Neuron (in vitro differentiated cells): ENCODE results near the gene ZNF385A.

Experiments
- H2AFZ ChIP-seq: one replicate; pipeline ENCODE4 v1.6.1; 2013; ENCODE audit warnings: low read depth, mild to moderate bottlenecking, inconsistent platforms, low read length, moderate library complexity
- H3K27me3 ChIP-seq: one replicate; pipeline ENCODE4 v1.6.1; 2013; ENCODE audit warnings: low read length; ENCODE audit not compliant: insufficient read depth
- H3K36me3 ChIP-seq: one replicate; pipeline ENCODE4 v1.6.1; 2013; ENCODE audit warnings: low read length; ENCODE audit not compliant: insufficient read depth
- H3K4me1 ChIP-seq: one replicate; pipeline ENCODE4 v1.6.1; 2013; ENCODE audit warnings: low read length; ENCODE audit not compliant: insufficient read depth
- H3K4me3 ChIP-seq: 2 replicates; pipeline ENCODE4 v1.5.1; 2013; ENCODE audit warnings: mild to moderate bottlenecking, low read length, moderate library complexity
- H3K9me3 ChIP-seq: one replicate; pipeline ENCODE4 v1.6.1; 2013; ENCODE audit warnings: low read length

The ZNF385A gene

DNA sequence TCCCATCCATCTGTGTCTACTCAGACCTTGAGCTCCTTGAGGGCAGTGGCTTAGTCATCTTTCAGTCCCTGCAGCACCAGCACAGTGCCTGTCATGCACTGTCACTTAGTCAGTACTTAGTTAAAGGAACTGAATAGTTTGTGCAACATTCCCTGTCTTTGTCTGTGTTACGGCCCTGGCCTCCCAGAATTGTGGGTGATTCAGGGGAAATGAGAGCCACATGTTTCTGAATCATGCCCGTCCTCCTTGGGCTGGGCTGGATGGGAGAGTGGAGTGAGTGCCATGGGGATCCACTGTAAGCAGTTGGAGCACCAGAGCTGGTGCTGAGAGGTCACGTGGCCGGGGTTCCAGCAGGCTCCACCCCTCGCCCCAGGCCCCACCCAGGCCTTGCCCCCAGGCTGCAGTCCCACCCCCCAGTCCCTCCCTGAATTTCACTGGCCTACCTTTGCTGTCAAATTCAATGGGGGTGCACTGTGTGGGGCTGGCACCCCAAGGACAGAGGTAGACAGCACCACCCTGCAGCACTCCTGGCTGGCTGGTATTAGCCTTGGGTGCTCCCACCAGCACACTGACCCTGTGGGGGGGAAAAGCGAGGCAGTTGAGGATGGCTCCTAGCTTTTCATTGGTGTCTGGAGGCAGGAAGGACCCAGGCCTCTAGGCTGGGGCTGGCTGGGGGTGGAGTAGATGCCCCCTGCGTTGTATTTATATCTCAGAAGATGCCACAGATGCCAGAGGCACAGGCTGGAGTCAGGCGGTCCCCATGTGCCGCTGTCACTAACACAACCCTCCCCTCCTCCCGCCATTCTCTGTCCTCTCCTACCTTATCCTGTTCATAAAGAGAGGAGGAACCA, 27.1 kb upstream of the ZNF385A start:
- Histone ChIP-seq H3K36me3 (no peaks in the 10 kb centered on the region), H3K27me3 (no peaks in the 10 kb centered on the region), H3K4me1 (no peaks in the 10 kb centered on the region), H3K4me3 (no peak overlapping the region), H3K9me3 (no peaks in the 10 kb centered on the region), H2AFZ (no peak overlapping the region)

DNA sequence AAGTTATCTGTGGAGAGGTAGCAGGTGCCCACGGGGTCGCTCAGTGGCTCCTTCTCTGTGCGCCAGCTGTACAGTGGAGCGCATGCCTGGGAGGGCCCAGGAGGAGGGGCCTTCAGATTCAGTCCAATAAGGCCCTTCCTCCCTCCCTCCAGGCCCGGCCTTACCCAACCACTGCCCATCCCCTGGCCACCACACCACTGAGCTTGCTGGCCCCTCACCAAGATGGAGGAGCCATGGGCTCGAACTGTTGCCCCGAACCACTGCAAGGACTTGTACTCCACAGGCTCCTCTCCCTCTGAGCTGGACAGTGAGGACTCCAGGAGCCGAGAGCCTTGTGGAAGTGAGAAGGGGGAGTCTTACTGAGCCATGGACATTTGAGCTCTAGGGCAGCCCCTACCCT, 24.7 kb upstream of the ZNF385A start:
- no peaks in the 10 kb centered on the region for H3K9me3 ChIP-seq
- H2AFZ ChIP-seq, result no peak overlapping the region
- no peaks in the 10 kb centered on the region for H3K4me1 ChIP-seq
- no peak overlapping the region for H3K4me3 ChIP-seq
- H3K27me3 ChIP-seq, result no peaks in the 10 kb centered on the region
- H3K36me3 ChIP-seq, result no peaks in the 10 kb centered on the region

DNA sequence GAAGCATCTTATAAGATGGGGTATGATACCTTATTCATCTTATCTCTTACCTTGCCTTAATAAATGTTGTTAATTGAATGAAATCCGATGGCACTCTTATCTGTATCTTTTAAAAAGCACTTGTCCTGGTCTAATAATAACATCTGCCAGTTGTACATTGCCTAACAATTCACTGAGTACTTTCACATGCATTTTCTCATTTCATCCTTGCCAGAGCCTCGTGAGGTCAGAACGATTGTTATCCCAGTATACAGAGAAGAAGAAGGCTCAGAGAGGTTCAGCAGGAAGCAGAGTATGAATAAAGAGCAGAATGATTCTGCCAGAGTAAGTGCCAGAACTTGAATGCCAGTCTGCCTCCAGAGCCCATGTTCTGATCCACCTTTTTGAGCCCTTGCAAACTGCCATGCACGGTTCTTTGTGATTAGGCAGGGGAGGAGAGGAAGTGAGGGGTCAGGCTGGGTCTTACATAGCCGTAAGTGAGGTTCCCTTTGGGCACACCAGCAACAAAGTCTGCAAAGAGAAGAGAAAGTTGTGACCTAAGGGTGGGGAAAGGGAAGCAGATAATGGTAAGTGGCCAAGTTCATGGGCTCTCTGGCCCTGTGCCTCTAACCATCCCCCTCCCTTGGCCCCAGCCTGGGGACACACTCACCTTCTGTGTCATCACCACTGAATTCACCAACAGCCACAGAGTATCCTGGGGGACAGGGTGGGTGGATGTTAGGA, 22.8 kb upstream of the ZNF385A start:
- Histone ChIP-seq H3K27me3 (no peaks in the 10 kb centered on the region), H3K36me3 (no peaks in the 10 kb centered on the region)

DNA sequence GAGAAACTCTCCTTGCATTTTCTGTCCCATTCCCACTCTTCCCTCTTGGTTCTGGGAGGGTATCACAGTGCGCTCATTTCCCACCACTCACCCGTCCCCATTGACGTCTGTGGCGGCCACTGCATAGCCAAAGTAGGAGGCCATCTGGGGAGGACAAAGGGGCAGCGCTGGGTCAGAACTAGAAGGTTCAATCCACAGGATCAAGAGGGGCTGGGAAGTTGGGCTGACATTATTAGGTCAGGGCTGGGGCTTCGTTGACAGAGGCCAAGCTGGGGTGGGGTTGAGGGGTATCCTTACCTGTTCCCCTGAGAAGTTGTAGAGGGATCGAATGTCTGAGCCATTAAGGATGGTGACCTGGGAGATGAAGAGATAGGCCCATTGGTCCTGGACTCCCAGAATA, 21.0 kb upstream of the ZNF385A start:
- Histone ChIP-seq H3K36me3 (no peaks in the 10 kb centered on the region), H2AFZ (no peak overlapping the region), H3K27me3 (no peaks in the 10 kb centered on the region), H3K4me3 (no peak overlapping the region), H3K9me3 (no peaks in the 10 kb centered on the region), H3K4me1 (no peaks in the 10 kb centered on the region)

More for the DNA sequence above, 22.8 kb upstream of the ZNF385A start:
- Histone ChIP-seq H2AFZ (no peak overlapping the region), H3K9me3 (no peaks in the 10 kb centered on the region), H3K4me3 (no peak overlapping the region), H3K4me1 (no peaks in the 10 kb centered on the region)

DNA sequence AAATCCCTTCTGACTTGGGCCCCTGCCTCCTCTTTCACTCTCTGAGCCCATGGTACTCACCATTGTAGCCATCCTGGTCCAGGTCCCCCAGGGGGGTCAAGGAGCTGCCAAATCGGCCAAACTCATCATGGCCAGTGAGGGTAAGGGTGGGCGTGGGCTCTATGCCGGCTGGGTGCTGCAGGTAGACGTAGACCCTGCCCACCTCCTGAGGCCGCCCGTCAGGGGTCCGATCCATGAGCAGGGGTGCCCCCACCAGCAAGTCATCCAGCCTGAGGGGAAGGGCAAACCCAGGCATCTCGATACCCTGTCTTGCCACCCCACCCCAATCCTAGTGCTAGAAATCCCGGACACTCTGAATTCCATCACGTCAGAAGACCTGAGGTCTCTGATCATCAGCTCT, 20.6 kb upstream of the ZNF385A start:
- H3K27me3 ChIP-seq, result no peaks in the 10 kb centered on the region
- H3K4me1 ChIP-seq, result no peaks in the 10 kb centered on the region
- H3K4me3 ChIP-seq, result no peak overlapping the region
- H3K9me3 ChIP-seq, result no peaks in the 10 kb centered on the region
- no peak overlapping the region for H2AFZ ChIP-seq
- no peaks in the 10 kb centered on the region for H3K36me3 ChIP-seq

DNA sequence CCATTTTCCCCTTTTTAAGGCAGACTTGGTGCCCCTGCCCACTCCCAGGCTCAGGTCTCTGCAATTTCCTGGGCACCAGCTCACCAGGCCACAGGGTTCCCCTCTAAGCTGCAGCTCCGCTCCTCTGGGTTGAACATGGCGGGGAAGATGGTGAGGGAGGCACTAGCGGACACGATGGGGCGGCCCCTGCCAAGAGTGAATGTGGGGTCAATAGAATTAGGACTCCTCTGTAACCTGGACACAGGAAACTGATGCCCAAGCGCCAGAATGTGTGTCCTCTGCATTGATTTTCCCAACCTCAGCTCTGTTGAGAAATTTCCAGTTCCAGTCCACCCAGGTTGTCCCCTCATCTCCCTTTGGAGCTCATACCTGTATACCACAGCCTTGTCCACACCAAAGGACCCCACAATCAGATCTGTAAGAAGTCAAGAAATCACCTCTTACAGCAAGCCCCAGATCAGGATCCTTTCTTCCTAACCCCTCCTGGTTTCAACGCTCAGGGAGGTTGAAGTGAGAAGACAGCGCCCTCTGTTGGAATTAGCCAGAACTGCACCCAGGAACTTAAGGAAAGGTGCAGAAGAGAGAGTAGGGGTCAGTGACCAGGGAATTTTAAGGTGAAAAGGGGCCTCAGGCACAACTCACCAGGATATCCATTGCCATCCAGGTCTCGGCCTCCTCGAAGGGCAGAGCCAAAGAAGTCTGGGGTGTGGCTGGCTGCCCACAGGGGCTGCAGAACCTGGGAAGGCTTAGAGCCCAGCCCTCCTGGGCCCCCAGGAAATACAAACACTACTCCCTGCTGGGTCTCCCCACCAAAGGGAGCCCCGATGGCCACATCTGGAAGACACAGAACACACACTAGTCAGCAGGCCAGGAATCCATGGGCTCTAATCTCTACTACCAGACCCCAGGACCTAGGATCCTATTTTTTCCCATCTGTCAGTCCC, 19.8 kb upstream of the ZNF385A start:
- H3K36me3 ChIP-seq, result no peaks in the 10 kb centered on the region
- no peaks in the 10 kb centered on the region for H3K27me3 ChIP-seq
- no peak overlapping the region for H3K4me3 ChIP-seq
- H3K4me1 ChIP-seq, result no peaks in the 10 kb centered on the region
- no peaks in the 10 kb centered on the region for H3K9me3 ChIP-seq
- no peak overlapping the region for H2AFZ ChIP-seq

DNA sequence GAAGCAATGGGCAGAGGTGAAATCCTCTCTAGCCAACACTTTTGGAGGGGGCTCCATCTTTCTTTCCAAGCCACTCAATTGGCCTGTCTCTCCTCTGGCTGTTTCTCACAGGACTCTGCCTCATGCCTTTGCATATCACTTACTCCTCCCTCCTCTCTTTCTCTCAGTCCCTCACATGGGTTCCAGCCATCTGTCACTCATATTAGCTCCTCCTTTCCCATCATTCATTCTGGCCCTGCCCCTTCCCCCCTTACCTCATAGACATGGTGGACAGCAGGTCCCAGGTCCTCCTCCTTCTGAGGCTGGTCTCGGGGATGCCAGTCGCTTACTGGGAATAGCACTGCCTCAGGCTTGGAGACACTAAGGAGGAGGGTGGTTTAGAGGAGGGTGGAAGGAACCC, 16.6 kb upstream of the ZNF385A start:
- H3K27me3 ChIP-seq, result no peaks in the 10 kb centered on the region
- H3K4me1 ChIP-seq, result no peaks in the 10 kb centered on the region
- H3K9me3 ChIP-seq, result no peaks in the 10 kb centered on the region
- no peak overlapping the region for H2AFZ ChIP-seq
- H3K36me3 ChIP-seq, result no peaks in the 10 kb centered on the region
- H3K4me3 ChIP-seq, result no peak overlapping the region

DNA sequence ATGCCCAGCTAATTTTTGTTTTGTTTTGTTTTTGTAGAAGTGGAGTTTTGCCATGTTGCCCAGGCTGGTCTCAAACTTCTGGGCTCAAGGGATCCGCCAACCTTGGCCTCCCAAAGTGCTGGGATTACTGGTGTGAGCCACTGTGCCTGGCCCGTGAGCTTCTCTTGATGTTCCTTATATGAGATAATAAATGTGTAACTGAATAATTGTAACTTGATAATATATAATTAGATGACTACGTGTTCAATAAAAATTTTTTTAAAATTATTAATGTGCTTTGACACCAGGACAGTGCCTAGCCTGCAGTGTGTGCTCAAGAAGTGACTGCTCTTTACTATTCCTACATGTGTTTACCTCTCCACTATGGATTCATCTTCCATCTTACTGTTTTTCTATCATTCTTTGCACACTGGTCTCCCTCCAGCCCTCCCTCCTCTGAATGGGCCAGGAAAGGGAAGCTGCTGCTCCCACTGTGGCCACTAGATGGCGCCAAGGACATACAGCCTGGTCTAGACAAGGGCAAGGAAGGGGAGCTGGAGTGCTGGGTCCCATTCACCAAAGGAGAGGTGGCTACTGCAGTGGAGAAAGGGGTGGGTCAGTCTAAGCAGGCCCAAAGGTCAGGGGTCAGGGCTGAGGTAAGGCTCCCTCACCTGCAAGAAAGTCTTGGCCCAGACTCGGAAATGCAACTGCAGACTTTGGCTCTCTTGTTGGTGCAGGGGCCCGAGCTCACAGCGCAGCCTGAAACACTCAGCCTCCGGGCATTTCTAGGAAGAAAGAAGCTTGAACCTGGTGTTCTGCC, 14.7 kb upstream of the ZNF385A start:
- Histone ChIP-seq H3K4me3 (no peak overlapping the region), H3K4me1 (no peaks in the 10 kb centered on the region), H3K36me3 (no peaks in the 10 kb centered on the region), H3K9me3 (no peaks in the 10 kb centered on the region), H2AFZ (no peak overlapping the region), H3K27me3 (no peaks in the 10 kb centered on the region)

DNA sequence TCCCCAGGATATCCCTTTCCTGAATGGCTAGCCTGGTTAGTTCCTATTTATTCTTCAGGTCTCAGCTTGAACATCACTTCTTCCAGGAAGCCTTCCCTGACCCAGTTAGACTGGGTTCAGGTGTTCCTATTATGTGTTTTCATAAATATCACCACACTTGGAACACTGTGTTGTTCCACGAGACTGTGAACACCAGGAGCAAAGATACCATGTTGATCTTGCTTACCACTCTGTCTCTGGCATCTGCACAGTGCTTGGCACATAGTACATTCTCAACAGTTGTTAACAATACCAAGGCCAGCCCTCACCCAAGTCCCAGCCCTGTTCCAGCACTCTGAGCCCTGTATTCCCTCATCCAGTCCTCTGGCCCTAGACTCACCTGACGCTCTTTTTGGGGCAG, 13.7 kb upstream of the ZNF385A start:
- Histone ChIP-seq H3K9me3 (no peaks in the 10 kb centered on the region), H3K36me3 (no peaks in the 10 kb centered on the region), H3K27me3 (no peaks in the 10 kb centered on the region), H2AFZ (no peak overlapping the region), H3K4me3 (no peak overlapping the region), H3K4me1 (no peaks in the 10 kb centered on the region)

DNA sequence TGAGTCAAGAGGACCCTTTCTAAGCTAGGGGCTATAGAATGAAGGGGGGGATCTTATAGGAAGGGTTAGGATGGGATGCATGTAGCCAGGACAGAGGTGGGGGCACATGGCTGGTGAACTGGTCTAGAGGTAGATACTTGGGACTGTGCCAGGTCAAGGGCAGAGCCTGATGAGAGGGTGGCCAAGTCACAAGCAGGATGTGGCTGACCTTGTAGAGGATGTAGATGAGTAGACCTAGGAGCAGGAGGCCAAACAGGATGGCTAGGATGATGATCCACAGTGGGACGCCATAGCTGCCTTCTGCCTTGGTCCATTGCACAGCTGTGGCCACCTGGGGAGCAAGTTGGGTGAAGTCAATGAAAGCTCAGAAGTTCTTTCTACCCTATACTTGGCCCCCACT, 12.6 kb upstream of the ZNF385A start:
- no peaks in the 10 kb centered on the region for H3K4me1 ChIP-seq
- H3K27me3 ChIP-seq, result no peaks in the 10 kb centered on the region
- no peaks in the 10 kb centered on the region for H3K36me3 ChIP-seq
- H3K9me3 ChIP-seq, result no peaks in the 10 kb centered on the region
- H2AFZ ChIP-seq, result no peak overlapping the region
- H3K4me3 ChIP-seq, result no peak overlapping the region

DNA sequence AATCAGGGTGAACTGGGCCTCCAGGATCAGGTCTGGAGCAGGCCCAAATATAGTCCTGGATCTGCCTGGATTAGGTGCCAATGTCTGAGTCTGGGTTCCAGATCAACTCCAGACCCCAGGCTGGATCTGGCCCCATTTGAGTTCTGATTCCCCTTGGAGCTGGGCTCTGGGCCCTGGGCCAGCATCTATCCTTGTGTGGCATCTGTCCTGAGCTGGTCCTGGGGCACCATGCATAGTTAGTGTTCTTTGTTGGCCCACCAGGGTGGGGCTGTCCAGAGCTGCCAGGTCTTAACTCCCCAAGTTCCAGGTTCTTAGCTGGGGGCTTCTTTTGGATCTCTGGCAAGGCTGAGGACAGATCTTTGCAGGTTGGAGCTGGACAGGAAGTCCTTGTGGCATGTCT, 11.0 kb upstream of the ZNF385A start:
- Histone ChIP-seq H3K9me3 (no peaks in the 10 kb centered on the region), H2AFZ (no peak overlapping the region), H3K27me3 (no peaks in the 10 kb centered on the region), H3K36me3 (no peaks in the 10 kb centered on the region), H3K4me3 (no peak overlapping the region), H3K4me1 (no peaks in the 10 kb centered on the region)

DNA sequence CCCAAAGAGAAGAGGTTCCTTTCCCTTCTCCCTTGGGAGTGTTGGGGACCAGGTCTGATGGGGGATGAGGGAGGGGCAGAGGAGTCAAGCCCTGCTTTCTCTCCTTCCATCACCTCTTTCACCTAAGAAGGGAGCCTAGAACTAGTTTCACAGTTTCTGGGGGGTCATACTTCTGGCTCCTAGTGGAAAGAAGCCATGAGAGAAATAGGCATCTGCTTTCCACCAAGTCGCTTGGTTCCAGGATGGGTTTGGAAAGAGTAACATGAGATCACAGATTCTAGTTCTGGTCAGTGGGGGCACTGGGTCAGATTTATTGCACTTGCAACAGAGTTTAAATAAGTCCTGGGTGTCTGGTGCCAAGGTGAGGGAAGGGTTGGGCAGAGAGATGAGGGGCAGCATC, 10.5 kb upstream of the ZNF385A start:
- H3K27me3 ChIP-seq, result no peaks in the 10 kb centered on the region
- no peaks in the 10 kb centered on the region for H3K36me3 ChIP-seq
- no peak overlapping the region for H2AFZ ChIP-seq
- H3K4me1 ChIP-seq, result peaks cover 3% of the 10 kb centered on the region
- H3K4me3 ChIP-seq, result no peak overlapping the region
- no peaks in the 10 kb centered on the region for H3K9me3 ChIP-seq
